Body of pancreas (tissue), 4 donors: ENCODE measurements around the gene BUB3. TPM values are rescaled to one million over a fixed set of nuclear protein-coding genes. Genes with fewer than 3 reads are reported as not detected.

Experiments used
- ATAC-seq: fragments of 150-250 bp; one replicate; pipeline ENCODE4 v1.9.1; 2016
- DNase-seq, 4 donors: peaks; one replicate each; pipeline ENCODE4 v3.0.0-alpha.2; 2019
- H3K27ac ChIP-seq, 4 donors: fragments of 200-600 bp; sonication (generic); 1 replicate in 3 of 4; 2 replicates in 1 of 4; pipeline versions ENCODE4 v1.5.1 to v1.6.1; 2016 to 2019; ENCODE audit warnings: mild to moderate bottlenecking in 1 of 4, mixed read lengths in 1 of 4, moderate library complexity in 1 of 4
- H3K27me3 ChIP-seq, 2 donors: fragments of 200-600 bp; sonication (generic); one replicate each; pipeline ENCODE4 v1.6.0; 2016; ENCODE audit warnings: mild to moderate bottlenecking in 1 of 2
- H3K36me3 ChIP-seq, 2 donors: fragments of 200-600 bp; sonication (generic); replicated peaks in 1 of 2; 2 replicates each; pipeline ENCODE4 v1.5.1; 2016; ENCODE audit warnings: low read depth in 2 of 2; ENCODE audit not compliant: insufficient read depth in 1 of 2
- H3K4me1 ChIP-seq: fragments of 200-600 bp; sonication (generic); one replicate; pipeline ENCODE4 v1.6.0; 2016
- H3K4me3 ChIP-seq, 2 donors: fragments of 200-600 bp; sonication (generic); 1 replicate in 1 of 2; 2 replicates in 1 of 2; pipeline ENCODE4 v1.5.1; 2016 to 2019
- H3K9me3 ChIP-seq, 3 donors: fragments of 200-600 bp; sonication (generic); 1 replicate in 2 of 3; 2 replicates in 1 of 3; pipeline ENCODE4 v1.5.1; 2016
- CTCF ChIP-seq, 7 experiments: fragments of 450-650 bp in 4 of 7; fragments of 200-600 bp in 3 of 7; sonication (generic) in 3 of 7; IDR thresholded peaks; one replicate each; pipeline ENCODE4 v1.5.1; 2016 to 2019; ENCODE audit warnings: antibody characterized with exemption in 7 of 7
- POLR2A ChIP-seq, 3 donors: fragments of 450-650 bp; IDR thresholded peaks; one replicate each; pipeline ENCODE4 v1.6.1; 2016; ENCODE audit warnings: antibody characterized with exemption in 3 of 3, mild to moderate bottlenecking in 2 of 3
- WGBS, 2 donors: methylation state at CpG; one replicate each; pipeline ENCODE4 v1.1.5; 2017; 5-methylcytosine and 5-hydroxymethylcytosine counted together
- intact Hi-C: fragments of 100-400 bp; cut with DNase I; formaldehyde crosslinking; loops from one replicate; pipeline ENCODE4 v1.15.1; 2023
- total RNA-seq, 2 donors: library from RNA; depleted of rRNA; stranded (reverse); fragments of >200 nt; gene quantifications; one replicate each; pipeline ENCODE4 v1.1.0, GENCODE V29; 2016

The BUB3 gene
- total RNA-seq, 2 donors from 2014 or later, result 39.4 to 51.1 TPM

GRCh38 chr10:123140983-123141390, 13.2 kb upstream of the BUB3 start:
- DNase-seq (no peak), ATAC-seq (no peak)
- H3K4me3 ChIP-seq, result no peak overlapping the region
- TF ChIP-seq CTCF (IDR thresholded peaks at IDR 0.05) (no peak), POLR2A (IDR thresholded peaks at IDR 0.05) (no peak)
- intact Hi-C loops, result no loop called here
- H3K36me3 ChIP-seq, result no peaks in the 10 kb centered on the region
- H3K27ac ChIP-seq, result no peak overlapping the region
- no peaks in the 10 kb centered on the region for H3K9me3 ChIP-seq
- H3K27me3 ChIP-seq, result peaks cover 9 to 71% of the 10 kb centered on the region in 2 donors
- peaks cover 42% of the 10 kb centered on the region for H3K4me1 ChIP-seq
- WGBS, 2 donors, result 2 to 5% methylated on average over 6 of the region's 6 CpGs

- no peak overlapping the region for H3K27ac ChIP-seq
- H3K9me3 ChIP-seq, result no peaks in the 10 kb centered on the region
- no peak overlapping the region for H3K4me3 ChIP-seq
- DNase-seq, result no peak
- H3K27me3 ChIP-seq, result peaks cover 9 to 71% of the 10 kb centered on the region in 2 donors
- no peak for TF ChIP-seq CTCF (IDR thresholded peaks at IDR 0.05)
- no peak for TF ChIP-seq POLR2A (IDR thresholded peaks at IDR 0.05)
- no peaks in the 10 kb centered on the region for H3K36me3 ChIP-seq
- 4 to 12% methylated on average over 12 to 37 of the region's 38 CpGs for WGBS, 2 donors
- H3K4me1 ChIP-seq, result peaks cover 39% of the 10 kb centered on the region
- ATAC-seq, result no peak
- intact Hi-C loops, result no loop called here
Observed at GRCh38 chr10:123141791-123142700, 12.2 kb upstream of the BUB3 start.

- Histone ChIP-seq H3K27me3 (peaks cover 9 to 71% of the 10 kb centered on the region in 2 donors), H3K4me3 (no peak overlapping the region), H3K27ac (no peak overlapping the region), H3K9me3 (no peaks in the 10 kb centered on the region), H3K36me3 (no peaks in the 10 kb centered on the region), H3K4me1 (peaks cover 34% of the 10 kb centered on the region)
- no peak for ATAC-seq
- no peak for DNase-seq
- TF ChIP-seq CTCF (IDR thresholded peaks at IDR 0.05), result no peak
- TF ChIP-seq POLR2A (IDR thresholded peaks at IDR 0.05), result no peak
- intact Hi-C loops, result no loop called here
- WGBS, 2 donors, result 4% methylated on average over 15 to 33 of the region's 33 CpGs
Observed at GRCh38 chr10:123142701-123143161, 11.5 kb upstream of the BUB3 start.

GRCh38 chr10:123143162-123143824, 10.9 kb upstream of the BUB3 start:
- no peaks in the 10 kb centered on the region for H3K9me3 ChIP-seq
- WGBS, 2 donors, result 4 to 12% methylated on average over 14 to 33 of the region's 33 CpGs
- no peaks in the 10 kb centered on the region for H3K36me3 ChIP-seq
- peaks cover 8 to 71% of the 10 kb centered on the region in 2 donors for H3K27me3 ChIP-seq
- DNase-seq (no peak), ATAC-seq (no peak)
- TF ChIP-seq POLR2A (IDR thresholded peaks at IDR 0.05), result no peak
- no peak overlapping the region for H3K4me3 ChIP-seq
- peaks cover 38% of the 10 kb centered on the region for H3K4me1 ChIP-seq
- intact Hi-C loops, result no loop called here
- H3K27ac ChIP-seq, result no peak overlapping the region

GRCh38 chr10:123143825-123144168, 10.4 kb upstream of the BUB3 start:
- peaks cover 3 to 72% of the 10 kb centered on the region in 2 donors for H3K27me3 ChIP-seq
- WGBS, 2 donors, result 10 to 16% methylated on average over 10 of the region's 10 CpGs
- H3K9me3 ChIP-seq, result no peaks in the 10 kb centered on the region
- H3K27ac ChIP-seq, result no peak overlapping the region
- TF ChIP-seq CTCF (IDR thresholded peaks at IDR 0.05), result no peak
- TF ChIP-seq POLR2A (IDR thresholded peaks at IDR 0.05), result no peak
- no peaks in the 10 kb centered on the region for H3K36me3 ChIP-seq
- H3K4me3 ChIP-seq, result no peak overlapping the region
- intact Hi-C loops, result no loop called here
- peaks cover 43% of the 10 kb centered on the region for H3K4me1 ChIP-seq
- ATAC-seq (no peak), DNase-seq (no peak)
